Measurements from ENCODE around the gene ACOXL.

DNA sequence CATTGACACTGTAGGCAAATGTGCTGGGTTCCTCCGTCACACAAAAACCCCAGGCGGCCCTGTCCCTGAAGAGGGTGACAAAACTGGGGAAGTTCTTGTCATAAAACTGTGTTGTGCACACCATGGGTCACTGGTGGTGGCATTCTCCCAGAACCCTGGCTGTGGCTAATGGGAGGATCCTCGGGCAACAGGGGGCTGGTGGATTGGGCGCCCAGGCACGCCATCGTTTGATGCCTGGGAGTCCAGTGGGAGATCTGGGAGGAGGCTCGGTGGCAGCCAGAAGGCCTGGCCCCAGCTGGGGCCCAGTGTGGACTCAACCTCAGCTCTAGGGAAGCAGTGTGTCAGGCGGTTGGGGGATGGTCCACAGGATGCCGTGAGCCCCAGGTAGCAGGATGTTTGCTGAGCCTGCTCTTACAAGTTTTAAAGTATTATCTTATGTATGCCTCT, 140.7 kb downstream of the ACOXL start:
- no peak for TF ChIP-seq POLR2A (IDR thresholded peaks at IDR 0.05)
- TF ChIP-seq, protein P1, sequence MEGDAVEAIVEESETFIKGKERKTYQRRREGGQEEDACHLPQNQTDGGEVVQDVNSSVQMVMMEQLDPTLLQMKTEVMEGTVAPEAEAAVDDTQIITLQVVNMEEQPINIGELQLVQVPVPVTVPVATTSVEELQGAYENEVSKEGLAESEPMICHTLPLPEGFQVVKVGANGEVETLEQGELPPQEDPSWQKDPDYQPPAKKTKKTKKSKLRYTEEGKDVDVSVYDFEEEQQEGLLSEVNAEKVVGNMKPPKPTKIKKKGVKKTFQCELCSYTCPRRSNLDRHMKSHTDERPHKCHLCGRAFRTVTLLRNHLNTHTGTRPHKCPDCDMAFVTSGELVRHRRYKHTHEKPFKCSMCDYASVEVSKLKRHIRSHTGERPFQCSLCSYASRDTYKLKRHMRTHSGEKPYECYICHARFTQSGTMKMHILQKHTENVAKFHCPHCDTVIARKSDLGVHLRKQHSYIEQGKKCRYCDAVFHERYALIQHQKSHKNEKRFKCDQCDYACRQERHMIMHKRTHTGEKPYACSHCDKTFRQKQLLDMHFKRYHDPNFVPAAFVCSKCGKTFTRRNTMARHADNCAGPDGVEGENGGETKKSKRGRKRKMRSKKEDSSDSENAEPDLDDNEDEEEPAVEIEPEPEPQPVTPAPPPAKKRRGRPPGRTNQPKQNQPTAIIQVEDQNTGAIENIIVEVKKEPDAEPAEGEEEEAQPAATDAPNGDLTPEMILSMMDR (IDR thresholded peaks at IDR 0.05) = no peak

All from right lobe of liver (tissue), 4 donors.